Loucy (cell line): ENCODE results near the gene HOMER1.

Experiments
- CTCF ChIP-seq: fragments of 200-600 bp; sonication (generic); conservative IDR thresholded peaks from 2 replicates; pipeline ENCODE4 v1.5.1; 2014; ENCODE audit warnings: mild to moderate bottlenecking, antibody characterized with exemption, low read length
- EZH2phosphoT487 ChIP-seq: fragments of 200-600 bp; IDR thresholded peaks from 2 replicates; pipeline ENCODE4 v1.6.1; 2018; ENCODE audit warnings: antibody characterized with exemption, mild to moderate bottlenecking, moderate library complexity, borderline replicate concordance

GRCh38 chr5:79560771-79561524, 47.0 kb upstream of the HOMER1 start:
- TF ChIP-seq CTCF (no peak), EZH2phosphoT487 (no peak)
